Measurements from ENCODE around the gene USP36.

The USP36 gene

DNA sequence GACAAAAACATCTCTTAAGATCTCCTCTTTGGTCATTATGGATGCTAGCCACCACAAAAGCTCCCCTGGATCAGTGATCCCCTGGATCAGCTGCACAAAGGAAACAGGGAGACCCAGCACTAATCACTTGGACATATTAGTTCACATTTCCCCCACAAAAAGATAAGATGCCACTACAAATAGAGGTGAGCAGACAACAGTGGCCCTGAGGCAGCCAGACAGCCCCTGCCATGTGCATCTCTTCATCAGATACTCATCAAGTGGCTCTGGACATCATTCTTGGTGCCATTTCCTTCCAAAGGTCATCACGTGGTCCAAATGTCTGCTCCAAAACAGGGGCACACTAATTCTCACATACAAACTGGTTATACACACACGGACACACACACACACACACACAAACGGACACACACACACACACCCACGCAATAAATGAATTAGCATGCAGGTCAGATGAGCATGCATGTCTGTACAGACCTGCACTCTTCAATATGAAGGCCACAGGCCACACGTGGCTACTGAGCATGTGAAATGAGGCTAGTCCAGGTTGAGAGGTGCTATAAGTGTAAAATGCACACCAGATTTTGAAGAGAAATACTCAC lies 4.1 kb downstream of the USP36 start:
- no peak for DNase-seq

DNA sequence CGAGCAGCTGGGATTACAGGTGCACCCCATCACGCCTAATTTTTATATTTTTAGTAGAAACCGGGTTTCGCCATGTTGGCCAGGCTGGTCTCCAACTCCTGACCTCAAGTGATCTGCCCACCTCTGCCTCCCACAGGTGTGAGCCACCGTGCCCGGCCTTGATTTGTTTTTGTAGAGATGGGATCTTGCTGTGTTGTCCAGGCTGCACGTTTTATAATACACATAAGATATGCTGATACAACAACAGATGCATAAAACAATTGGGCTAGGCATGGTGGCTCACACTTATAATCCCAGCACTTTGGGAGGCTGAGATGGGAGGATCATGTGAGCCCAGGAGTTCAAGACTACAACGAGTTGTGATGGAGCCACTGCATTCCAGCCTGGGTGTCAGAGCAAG lies 6.0 kb downstream of the USP36 start:
- no peak for DNase-seq

DNA sequence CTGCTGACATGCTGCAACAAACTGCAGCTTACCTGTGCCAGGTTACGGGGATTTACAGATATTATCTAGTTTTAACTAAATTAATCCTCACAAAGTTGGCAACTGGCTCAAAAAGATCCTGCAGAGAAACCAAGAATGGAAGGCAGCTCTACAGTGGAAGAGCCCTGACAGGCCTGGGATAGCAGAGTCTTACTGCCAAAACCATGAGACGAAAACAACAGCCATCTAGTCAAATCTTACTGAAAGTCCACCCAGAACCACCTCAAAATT lies 8.1 kb downstream of the USP36 start:
- no peak for DNase-seq

DNA sequence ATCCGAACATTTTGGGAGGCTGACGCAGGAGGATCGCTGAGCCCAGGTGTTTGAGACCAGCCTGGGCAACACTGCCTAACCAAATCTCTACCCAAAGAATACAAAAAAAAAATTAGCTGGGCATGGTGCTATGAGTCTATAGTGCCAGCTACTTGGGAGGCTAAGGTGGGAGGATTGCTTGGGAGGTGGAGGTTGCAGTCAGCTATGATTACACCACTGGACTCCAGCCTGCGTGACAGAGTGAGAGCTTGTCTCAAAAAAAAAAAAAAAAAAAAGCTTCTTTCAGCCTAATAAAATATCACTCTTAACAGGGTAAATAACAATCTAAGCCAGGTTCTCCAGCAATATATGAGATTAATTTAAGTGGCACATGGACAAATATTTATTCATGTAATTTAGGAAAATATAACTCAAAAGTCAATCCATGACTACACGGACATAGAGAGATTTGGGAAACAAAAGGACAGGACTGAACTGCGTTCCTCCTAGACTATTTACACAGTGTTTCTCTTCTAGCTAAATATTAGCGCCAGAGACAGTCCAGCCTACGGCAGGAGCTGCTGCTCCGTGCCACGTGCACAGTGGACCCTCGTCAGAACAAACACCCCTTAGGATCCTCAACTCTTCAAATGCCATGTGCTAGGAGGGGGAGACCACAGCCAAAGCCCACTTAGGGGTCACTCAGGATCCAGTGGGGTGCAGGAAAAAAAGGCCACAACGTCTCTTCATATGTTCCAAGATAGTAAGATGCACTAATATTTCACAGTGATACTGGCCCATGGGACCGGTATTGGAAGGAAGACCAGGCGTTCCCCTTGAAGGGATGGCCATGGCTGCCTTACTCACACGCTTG lies 8.7 kb downstream of the USP36 start:
- no peak for DNase-seq

DNA sequence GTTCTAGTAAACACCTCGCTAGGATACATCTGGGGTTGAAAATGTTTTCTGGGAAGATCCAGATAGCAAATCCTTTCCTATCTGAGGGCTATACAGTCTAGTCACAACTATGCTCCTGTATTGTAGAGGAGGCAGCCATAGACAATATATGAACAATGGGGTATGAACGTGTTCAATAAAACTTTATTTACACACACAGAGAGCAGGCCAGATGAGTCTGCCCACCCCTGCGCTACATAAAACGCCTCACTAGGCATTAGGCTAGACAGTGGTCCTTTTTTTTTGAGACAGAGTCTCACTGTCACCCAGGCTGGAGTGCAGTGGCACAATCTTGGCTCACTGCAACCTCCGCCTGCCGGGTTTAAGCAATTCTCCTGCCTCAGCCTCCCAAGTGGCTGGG lies 11.1 kb downstream of the USP36 start:
- no peak for DNase-seq

DNA sequence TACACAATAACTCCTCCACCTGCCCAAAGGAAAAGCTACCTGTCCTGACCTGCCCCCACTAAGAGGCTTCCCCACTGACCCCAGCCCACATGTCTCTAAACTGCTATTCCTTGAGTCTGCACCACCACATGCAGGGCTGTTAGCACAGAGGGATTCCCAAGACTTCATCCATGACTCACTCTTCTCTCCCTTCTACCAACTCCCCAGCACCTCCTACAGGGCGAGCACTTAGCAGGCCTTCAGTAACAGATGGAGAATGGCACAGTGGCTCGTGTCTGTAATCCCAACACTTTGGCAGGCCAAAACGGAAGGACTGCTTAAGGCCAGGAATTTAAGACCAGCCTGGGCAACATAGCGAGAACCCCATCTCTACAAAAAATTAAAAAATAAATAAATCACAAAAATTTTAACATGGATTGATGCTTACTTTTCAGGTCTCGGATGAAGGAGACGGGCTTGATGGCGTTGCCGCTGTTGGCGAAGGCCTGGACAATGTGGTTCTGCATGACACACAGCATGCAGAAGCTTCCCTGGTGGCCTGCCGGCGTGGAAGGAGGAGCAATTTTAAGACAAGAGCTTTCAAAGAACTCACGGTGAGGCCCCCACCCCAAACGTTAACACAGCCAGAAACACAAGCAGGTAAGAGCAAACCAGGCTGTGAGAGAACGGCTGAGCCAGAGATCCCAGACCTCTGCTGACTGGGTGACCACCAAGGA lies 12.0 kb downstream of the USP36 start:
- DNase-seq: peak in 1 of 2 experiments; percentile 25

DNA sequence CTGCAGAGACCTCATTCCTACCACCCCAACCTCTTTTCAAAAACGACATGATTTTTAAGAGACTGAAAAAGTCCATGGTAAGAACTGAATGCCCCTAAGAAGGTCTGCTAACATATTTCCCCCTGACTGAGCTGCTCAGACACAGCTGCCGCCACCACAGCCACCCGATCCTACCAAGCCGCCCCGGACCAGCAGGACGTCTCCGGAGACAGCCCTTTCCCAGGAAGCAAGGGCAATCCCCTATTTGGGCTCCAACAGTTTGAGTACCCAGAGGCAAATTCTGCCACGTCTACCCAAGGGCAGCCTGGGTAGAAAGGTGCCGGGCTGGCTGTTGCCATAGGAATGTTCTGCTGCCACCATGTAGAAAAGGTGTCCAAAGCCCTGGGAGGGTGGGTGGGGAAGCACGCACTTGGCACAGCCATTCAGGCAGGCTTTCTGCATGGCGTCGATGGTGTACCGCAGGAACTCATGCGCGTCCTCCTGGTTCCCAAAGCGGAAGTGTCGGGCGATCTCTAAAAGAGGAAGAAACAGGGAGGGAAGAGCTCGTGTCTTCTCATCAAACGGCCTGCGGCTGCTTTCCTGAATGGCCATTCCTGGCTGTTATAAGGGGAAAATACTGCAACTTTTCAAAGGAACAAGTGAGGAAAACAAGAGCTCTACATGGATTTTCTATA lies 13.6 kb downstream of the USP36 start:
- no peak for DNase-seq

DNA sequence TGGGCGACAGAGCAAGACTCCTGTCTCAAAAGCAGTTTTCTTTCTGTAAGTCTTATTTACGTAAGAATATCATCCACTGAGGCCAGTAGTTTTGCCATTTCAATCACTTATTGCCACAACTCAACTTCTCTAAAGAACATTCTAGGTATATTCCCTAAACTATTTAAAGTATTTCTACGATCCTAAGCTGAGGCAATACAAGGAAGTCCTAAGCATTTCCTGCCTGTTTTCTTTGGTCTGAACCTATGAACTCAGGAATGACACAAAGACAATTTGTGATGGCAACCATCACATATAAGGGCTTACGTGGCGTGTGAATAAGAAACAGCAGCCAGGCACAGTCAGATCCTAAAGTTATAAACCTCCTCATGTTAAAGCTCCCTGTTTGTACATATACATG lies 14.2 kb downstream of the USP36 start:
- DNase-seq: no peak

DNA sequence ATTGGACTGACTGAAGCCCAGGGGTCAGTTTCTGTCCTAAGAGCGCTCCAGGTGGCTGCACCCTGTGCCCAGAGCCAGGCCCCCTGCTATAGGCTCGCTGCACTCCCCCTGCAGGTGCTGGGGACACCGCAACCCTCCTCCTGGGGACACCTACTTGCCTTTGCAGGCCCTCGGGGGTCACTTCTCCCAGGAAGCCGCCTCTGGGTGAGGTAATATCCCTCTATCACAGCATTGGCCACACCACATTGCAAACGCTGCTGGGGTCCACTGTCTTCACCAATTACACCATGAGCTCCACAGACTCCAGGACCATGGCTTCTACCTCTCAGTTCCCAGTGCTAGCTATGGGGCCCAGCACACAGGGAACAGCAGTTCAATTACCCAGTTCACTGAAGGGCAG lies 14.9 kb downstream of the USP36 start:
- DNase-seq: no peak

DNA sequence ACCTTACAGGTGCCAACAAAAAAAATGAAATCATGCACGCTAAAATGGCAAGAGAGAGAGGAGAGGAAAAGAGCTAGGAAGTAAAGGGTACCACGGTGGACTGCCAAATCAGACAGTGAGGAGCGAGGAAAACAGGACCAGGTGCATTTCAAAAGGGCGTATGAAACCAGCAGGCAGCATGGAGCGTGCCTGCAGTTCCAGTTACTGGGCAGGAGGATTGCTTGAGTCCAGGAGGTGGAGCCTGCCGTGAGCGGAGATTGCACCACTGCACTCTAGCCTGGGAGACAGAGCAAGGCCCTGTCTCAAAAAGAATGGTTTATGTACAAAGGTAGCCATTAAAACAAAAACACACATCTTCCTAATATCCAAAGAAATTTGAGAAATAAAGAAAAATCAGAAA lies 16.4 kb downstream of the USP36 start:
- DNase-seq: no peak

DNA sequence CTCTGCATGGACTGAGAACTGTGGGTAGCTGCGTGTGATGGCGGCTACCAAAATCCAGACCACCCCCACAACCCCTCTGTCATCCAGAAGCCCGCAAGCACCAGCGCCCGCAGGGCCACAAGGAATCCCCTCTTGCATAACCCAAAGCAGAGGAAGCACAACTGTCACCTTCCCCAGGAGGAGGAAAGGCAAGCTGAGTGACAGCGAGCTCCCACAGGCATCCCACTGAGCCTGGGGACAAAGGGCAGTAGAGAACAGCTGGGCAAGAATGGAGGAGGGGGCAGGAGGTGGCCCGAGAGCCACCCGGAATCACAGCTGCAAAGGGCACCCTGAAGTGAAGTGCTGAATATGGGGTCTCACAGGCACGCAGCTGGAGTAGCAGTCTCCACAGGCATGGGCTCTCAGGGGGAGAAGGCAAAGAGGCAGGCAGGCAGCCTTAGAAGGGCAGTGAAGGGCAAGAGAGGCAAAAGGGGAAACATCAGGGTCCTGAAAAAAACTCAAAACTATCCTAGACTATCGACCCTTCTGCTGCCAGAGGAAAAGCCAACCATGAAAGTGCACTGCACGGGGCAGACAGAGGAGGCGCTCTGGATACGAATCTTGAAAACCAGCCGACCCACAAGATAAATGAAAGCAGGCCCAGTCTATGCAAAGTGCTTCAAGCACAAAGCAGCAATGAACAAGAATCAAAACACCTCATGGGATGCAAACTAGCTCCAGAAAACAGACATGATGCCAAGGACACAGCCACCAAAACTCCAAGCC lies 17.1 kb downstream of the USP36 start:
- no peak for DNase-seq

DNA sequence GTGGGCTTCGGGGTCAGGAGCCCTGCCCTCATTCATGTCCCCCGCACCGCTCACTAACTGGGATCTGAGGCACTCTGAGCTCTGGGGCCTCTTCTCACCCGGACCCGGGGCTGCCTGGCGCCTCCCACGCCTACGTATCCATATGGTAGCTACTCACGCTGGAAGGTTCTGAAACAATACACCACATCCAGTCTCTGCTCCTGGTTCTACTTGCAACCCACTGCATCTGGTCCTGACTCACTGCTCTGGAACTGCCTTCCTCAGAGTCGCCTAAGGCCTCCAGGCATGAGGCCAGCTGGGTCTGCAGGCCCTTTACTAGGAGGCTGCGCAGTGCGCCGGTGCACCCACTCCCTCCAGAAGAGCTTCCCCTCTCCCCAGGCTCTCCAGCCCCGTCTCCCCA lies 18.1 kb downstream of the USP36 start:
- no peak for DNase-seq

DNA sequence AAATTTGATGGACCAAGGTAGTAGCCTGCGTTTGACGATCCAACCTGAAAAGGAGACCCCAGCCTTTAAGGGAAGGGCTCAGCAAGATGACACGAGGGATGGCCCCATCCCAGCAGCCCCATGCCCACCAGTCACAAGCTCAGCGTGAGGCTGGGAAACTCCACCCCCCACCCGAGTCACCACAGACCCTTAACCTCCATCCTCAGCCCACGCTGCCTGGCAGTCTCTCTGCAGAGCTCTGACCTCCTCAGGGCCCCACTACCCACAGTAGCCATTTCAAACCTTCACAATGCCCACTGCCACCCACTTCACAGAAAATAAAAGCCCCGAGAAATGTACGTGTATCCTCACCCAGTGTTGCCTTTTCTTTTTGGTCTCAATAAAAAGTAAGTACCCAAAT lies 18.7 kb downstream of the USP36 start:
- no peak for DNase-seq

DNA sequence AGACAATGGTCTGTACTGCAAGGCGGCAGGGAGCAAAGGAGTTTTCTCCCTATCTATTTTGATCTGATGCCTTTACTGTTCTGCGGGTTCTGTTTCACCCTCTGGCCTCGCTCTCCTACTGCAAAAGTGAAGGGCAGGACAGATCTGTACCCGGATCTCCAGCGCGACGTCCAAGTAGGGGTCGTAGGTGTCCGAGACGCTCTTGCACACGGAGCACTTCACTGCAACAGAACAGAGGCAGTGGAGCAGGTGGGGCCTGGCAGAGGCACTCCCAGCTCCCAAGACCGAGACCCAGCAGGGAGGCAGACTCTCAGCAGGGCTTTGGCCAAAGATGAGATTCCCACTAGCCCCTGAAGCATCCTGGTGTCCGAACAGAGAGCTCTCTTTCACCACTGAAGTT lies 19.8 kb downstream of the USP36 start:
- no peak for DNase-seq

DNA sequence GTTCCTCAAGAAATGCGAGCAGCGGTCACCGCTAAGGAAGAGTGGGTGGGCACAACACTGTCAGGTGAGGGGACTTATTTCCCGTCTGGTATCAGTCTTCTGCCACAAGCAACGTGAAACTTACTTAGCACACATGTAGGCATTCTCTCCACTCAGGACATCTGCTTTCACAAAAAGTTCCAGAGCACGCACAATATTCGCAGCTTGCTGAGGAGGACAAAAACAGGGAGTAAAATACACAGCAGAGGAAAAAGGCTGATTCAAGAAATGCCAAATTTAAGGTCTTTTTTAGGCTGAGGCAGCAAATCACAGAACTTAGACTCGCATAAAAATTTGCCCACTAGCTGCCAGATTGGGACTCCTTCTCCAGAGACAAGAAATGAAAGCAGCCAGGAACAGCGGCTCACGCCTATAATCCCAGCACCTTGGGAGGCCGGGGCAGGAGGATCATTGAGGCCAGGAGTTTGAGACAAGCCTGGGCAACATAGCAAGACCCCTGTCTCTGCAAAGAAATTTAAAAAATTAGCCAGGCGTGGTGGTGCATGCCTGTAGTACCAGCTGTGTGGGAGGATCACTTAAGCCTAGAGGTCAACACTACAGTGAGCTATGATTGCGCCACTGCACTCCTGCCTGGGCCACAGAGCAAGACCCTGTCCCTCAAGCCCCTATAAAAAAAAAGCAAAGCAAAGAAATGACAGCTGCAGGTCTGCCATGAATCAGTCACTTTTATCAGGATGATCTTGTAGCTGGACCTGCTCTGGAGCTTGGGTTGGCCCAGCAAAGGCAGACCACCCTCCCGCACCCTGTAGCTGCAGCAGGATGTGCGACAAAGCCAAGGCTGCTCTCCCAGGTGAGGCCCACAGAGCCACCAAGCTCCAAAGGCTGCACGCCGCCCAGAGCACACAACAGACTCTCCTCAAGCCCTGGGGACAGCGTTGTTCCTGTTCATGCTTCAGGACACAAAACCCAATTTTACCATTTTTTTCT lies 20.5 kb downstream of the USP36 start:
- no peak for DNase-seq

DNA sequence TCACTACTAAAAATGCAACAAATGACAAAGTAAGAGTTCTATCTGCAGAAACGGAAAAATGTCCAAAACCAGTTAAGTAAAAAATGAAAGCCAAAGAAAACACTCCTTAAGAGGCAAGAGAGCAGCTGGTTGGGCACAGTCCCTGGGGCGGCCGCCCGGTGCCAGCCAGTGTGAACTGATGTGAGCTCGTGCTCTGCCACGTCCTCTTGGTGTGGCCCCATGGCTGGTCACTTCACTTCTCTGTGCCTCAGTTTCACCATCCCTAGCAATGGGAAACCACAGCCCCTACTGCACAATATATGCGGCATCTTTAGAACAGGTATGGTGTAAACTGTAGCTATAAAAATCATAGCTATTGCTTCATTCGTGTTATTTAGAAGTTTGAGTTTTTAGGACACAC lies 21.2 kb downstream of the USP36 start:
- DNase-seq: no peak

DNA sequence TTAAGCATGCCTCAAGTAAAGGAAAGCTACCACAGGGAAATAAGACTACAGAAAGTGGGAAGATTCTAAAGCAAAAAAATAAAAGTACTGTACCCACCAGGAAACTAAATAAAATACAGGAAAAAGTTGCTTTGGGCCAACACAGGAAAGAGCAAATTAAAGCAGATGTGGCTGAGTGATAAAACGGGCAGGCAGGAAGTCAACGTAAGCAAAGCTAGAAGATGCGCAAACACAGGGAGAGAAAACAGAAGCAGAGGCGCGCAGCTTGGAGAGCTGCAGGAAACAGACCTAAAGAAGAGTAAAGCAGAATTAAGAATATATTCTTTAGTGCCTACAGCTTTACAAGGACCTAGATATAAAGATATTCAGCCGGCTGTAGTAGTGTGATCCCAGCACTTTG lies 21.7 kb downstream of the USP36 start:
- no peak for DNase-seq

DNA sequence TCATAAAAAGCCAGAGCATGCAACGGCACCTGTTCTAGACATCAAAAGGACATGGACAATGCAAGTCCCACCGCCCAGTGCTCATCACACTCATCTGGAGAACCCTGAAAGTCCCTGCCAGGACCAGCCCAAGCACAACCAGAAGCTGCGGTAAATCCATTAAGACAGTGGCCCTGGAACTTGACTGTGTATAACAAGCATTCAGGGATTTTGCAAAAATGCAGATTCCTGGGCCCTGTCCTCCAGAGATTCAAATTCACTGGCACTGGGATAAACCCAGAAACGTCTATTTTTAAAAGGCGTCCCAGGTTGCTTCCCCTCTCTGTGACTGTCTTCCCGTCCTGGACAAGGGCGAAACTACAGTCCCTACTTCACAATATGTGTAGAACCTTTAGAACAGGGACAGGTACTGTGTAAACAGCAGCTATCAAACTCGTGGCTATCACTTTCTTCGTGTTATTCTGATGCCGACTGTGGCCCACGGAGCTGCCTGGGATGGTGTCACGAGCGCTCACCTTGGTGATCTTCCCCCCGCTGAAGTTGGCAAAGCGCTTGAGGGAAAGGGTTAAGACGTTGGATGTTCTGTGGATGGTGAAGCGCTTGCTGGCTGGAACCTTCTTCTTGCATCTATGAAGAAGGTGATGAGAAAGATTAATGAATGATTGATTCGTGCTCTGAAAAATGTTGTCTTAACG lies 22.3 kb downstream of the USP36 start:
- no peak for DNase-seq

DNA sequence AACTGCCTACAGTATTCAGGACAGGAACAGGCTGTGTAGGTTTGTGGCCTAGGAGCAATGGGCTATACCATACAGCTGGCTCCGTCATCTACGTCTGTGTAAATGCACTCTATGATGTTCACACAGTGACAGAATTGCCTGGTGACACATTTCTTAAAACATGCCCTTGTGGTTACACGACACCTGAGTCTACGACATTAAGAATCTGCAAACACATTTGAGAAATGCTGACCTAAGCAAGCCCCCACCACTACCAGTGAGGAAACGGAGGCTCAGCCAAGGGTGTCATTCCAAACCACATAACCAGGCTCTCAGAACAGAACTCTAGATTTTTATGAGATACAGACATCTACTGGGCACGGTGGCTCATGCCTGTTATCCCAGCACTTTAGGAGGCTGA lies 23.5 kb downstream of the USP36 start:
- no peak for DNase-seq

DNA sequence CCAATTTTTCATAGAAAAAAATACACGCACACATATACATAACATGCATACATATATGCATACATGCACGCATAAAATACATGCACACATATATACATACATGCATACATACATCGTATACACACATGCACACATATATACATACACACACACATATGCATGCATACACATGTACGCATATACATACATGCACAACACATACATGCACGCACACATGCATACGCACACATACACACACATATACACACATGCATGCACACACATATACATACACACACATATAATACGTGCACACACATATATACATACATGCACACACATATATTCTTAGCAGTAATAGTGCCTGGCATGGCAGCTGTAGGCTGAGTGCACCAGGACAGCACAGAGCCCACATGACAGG lies 24.9 kb downstream of the USP36 start:
- DNase-seq: no peak

DNA sequence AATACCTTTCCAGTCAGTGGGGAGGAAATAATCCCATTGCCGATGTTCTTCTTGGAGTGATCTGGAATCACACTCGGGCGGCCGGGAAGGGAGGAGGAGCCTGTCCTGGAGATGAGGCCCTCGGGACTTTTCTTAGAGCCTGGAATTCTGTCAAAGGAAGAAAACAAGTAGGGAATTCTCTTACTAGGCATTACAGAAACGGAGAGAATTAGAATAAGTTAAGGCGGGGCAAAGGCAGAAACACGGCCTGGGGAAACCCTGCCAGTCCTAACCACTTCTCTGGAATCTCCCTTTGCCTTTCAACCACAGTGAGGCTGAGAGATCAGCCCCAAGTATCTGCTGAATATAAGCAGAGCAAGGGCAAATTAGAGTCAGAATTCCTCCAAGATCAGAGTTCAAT lies 27.8 kb downstream of the USP36 start:
- DNase-seq: no peak

Data from SW 1271 (cell line).